Endodermal cell (in vitro differentiated cells): ENCODE results near the gene POMT2. TPM values are rescaled to one million over a fixed set of nuclear protein-coding genes. Genes with fewer than 3 reads are reported as not detected.
"Not testable (repeated sequence)": the region's sequence is repeated elsewhere in the genome, so short reads cannot be mapped to it uniquely, and the experiment has no call there.

Source experiments
- DNase-seq: peaks from one replicate; pipeline ENCODE4 v3.0.0-alpha.2; 2017
- H3K27ac ChIP-seq: 2 replicates; pipeline ENCODE4 v1.5.1; 2013; ENCODE audit warnings: mild to moderate bottlenecking, low read depth, low read length, moderate library complexity
- H3K27me3 ChIP-seq: 2 replicates; pipeline ENCODE4 v1.6.1; 2013; ENCODE audit warnings: mild to moderate bottlenecking, low read length, moderate library complexity; ENCODE audit not compliant: insufficient read depth, control insufficient read depth, poor library complexity, severe bottlenecking
- H3K36me3 ChIP-seq: 2 replicates; pipeline ENCODE4 v1.7.0; 2013; ENCODE audit warnings: mild to moderate bottlenecking, low read length, moderate library complexity; ENCODE audit not compliant: control insufficient read depth, insufficient read depth
- H3K4me1 ChIP-seq: one replicate; pipeline ENCODE4 v1.7.0; 2013; ENCODE audit warnings: low read length; ENCODE audit not compliant: control insufficient read depth, insufficient read depth
- H3K4me3 ChIP-seq: 2 replicates; pipeline ENCODE4 v1.5.1; 2013; ENCODE audit warnings: mild to moderate bottlenecking, low read length, moderate library complexity
- H3K9ac ChIP-seq: 2 replicates; pipeline ENCODE4 v1.6.1; 2013; ENCODE audit warnings: mild to moderate bottlenecking, low read length, moderate library complexity; ENCODE audit not compliant: poor library complexity, severe bottlenecking; ENCODE audit errors: extremely low read depth
- H3K9me3 ChIP-seq: 2 replicates; pipeline ENCODE4 v1.6.1; 2013; ENCODE audit warnings: mild to moderate bottlenecking, low read length, moderate library complexity; ENCODE audit not compliant: control insufficient read depth
- H3K27ac Mint-ChIP-seq: 2 replicates; pipeline ENCODE4 v1.8.0; 2020; ENCODE audit warnings: mixed read lengths
- H3K27me3 Mint-ChIP-seq: 2 replicates; pipeline ENCODE4 v1.8.0; 2021; ENCODE audit warnings: mild to moderate bottlenecking, mixed read lengths; ENCODE audit not compliant: insufficient read depth
- H3K36me3 Mint-ChIP-seq: 2 replicates; pipeline ENCODE4 v1.8.0; 2020; ENCODE audit warnings: low read depth, mixed read lengths
- H3K4me1 Mint-ChIP-seq: 2 replicates; pipeline ENCODE4 v1.8.0; 2020; ENCODE audit warnings: mixed read lengths
- H3K4me3 Mint-ChIP-seq: 2 replicates; pipeline ENCODE4 v1.8.0; 2020; ENCODE audit warnings: mild to moderate bottlenecking, moderate library complexity, mixed read lengths
- H3K9me3 Mint-ChIP-seq: 2 replicates; pipeline ENCODE4 v1.8.0; 2020; ENCODE audit warnings: mild to moderate bottlenecking, mixed read lengths
- WGBS, 2 experiments: methylation state at CpG; one replicate each; pipeline versions ENCODE4 v1.1.5 to v1.1.7; 2013; ENCODE audit warnings: missing lambda C conversion rate in 2 of 2, mixed read lengths in 1 of 2; ENCODE audit not compliant: insufficient coverage in 1 of 2, insufficient read length in 1 of 2; 5-methylcytosine and 5-hydroxymethylcytosine counted together
- total RNA-seq, 2 donors: library from RNA; stranded (reverse); fragmentation: NEBNext Ultra II Directional in 1 of 2; extraction: Animal tissue kit (Norgen Biotek cat#: 25700) in 1 of 2; gene quantifications; 2 replicates in 1 of 2; 3 replicates in 1 of 2; pipeline ENCODE4 v1.2.1, GENCODE V29; 2021
- TF ChIP-seq, protein P1 (sequence below): fragments of 200-600 bp; sonication (generic); conservative IDR thresholded peaks from 2 replicates; pipeline ENCODE4 v1.5.0; 2021; ENCODE audit warnings: antibody characterized with exemption, mild to moderate bottlenecking

Gene POMT2
- total RNA-seq, 2 donors from 2014 or later = 58.5 to 70.6 TPM

DNA sequence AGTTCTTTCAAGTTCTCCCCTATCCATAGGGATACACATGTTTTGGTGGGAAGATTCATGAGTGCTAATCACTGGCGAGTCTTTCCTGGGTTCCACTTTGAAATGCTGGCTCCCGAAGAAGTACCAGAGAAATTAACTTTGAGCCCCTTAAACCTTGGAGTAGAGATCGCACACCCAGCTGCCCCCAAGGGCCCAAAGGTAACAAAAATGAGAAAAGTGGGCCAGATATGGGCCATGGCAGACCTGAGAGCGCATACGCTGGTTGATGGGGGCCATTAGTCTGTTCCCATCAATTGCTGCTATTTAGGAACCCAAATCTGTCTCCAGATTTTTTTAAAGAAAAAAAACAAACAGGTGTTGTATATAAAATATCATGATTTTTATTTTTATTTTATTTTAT lies 2.3 kb upstream of the POMT2 start:
- TF ChIP-seq, protein P1, sequence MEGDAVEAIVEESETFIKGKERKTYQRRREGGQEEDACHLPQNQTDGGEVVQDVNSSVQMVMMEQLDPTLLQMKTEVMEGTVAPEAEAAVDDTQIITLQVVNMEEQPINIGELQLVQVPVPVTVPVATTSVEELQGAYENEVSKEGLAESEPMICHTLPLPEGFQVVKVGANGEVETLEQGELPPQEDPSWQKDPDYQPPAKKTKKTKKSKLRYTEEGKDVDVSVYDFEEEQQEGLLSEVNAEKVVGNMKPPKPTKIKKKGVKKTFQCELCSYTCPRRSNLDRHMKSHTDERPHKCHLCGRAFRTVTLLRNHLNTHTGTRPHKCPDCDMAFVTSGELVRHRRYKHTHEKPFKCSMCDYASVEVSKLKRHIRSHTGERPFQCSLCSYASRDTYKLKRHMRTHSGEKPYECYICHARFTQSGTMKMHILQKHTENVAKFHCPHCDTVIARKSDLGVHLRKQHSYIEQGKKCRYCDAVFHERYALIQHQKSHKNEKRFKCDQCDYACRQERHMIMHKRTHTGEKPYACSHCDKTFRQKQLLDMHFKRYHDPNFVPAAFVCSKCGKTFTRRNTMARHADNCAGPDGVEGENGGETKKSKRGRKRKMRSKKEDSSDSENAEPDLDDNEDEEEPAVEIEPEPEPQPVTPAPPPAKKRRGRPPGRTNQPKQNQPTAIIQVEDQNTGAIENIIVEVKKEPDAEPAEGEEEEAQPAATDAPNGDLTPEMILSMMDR = no peak
- no peaks in the 10 kb centered on the region for H3K27me3 ChIP-seq
- Mint-ChIP-seq H3K36me3 (peaks cover 3% of the 10 kb centered on the region), H3K27me3 (no peaks in the 10 kb centered on the region), H3K4me3 (peak overlapping the region; percentile 94), H3K4me1 (peaks cover 29% of the 10 kb centered on the region), H3K9me3 (no peaks in the 10 kb centered on the region), H3K27ac (no peak overlapping the region)
- H3K9ac ChIP-seq = no peak overlapping the region
- H3K36me3 ChIP-seq = no peaks in the 10 kb centered on the region
- H3K4me3 ChIP-seq = no peak overlapping the region
- no peak overlapping the region for H3K27ac ChIP-seq
- peaks cover 5% of the 10 kb centered on the region for H3K4me1 ChIP-seq
- H3K9me3 ChIP-seq = no peaks in the 10 kb centered on the region
- WGBS, 2 experiments = 96 to 100% methylated on average over 3 to 5 of the region's 5 CpGs
- DNase-seq = no peak

DNA sequence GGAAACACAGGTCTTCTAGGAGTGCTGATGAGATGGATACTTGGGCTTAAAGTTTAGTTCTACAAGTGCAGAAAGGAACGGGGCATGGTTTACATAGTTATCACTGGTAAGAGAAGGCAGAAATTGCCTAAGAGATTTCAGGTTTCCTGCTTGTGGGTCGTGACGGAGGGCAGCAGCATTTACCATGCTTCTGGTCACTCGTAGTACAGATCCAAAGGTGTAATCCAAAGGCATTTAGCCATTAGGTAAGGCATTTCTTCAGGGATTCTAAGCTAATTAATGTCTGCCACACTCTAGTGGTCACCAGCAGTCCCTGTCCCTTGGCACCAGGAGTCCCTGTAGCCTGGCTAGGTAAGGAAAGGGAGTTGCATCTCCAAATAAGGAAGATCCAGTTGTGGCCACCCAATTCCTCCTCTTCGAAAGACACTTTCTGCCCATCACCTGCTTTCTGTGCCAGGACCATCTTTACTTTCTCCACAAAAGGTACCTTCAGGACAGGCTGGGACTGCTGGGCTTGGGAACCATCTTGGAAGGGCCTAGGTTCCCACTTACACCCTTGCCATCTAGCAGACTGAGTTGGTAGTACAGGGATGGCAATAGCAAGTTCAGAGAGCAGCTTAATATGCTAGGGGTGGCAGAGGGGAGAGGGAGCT lies 1.7 kb upstream of the POMT2 start:
- Histone ChIP-seq H3K27me3 (no peaks in the 10 kb centered on the region), H3K36me3 (no peaks in the 10 kb centered on the region), H3K27ac (no peak overlapping the region), H3K9me3 (no peaks in the 10 kb centered on the region), H3K9ac (peak overlapping the region; percentile 96), H3K4me1 (peaks cover 5% of the 10 kb centered on the region), H3K4me3 (peak overlapping the region; percentile 82)
- Mint-ChIP-seq H3K36me3 (peaks cover 3% of the 10 kb centered on the region), H3K27ac (peak overlapping the region; percentile 100), H3K4me1 (peaks cover 33% of the 10 kb centered on the region), H3K4me3 (peak overlapping the region; percentile 94), H3K27me3 (no peaks in the 10 kb centered on the region), H3K9me3 (no peaks in the 10 kb centered on the region)
- TF ChIP-seq, protein P1 = peak; percentile 42
- 86 to 94% methylated on average over 5 of the region's 5 CpGs for WGBS, 2 experiments
- DNase-seq = no peak

DNA sequence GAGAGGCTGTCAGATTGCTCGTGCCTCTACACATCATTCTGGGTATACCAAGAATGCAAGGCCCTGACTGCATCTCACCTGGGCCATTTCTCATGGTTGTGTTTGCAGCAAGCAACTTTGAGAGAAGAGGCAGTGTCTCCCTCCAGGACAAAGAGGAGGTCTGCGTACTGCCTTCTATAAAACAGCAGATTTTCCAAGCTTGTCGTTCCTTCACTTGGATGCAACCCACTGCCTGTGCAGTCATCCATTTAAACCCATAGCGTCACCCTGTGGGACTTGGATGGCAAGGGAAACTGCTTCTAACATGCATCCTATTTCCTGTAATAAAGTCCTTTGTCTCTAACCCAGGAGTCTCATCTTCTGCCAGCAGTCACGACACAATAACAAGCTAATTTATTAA lies 1.3 kb downstream of the POMT2 start:
- Histone ChIP-seq H3K9me3 (no peaks in the 10 kb centered on the region), H3K27ac (no peak overlapping the region), H3K36me3 (no peaks in the 10 kb centered on the region), H3K27me3 (no peaks in the 10 kb centered on the region), H3K4me1 (peaks cover 17% of the 10 kb centered on the region), H3K9ac (no peak overlapping the region), H3K4me3 (peak overlapping the region; percentile 82)
- Mint-ChIP-seq H3K9me3 (no peaks in the 10 kb centered on the region), H3K4me1 (peaks cover 47% of the 10 kb centered on the region), H3K27me3 (no peaks in the 10 kb centered on the region), H3K27ac (peak overlapping the region; percentile 94), H3K4me3 (peak overlapping the region; percentile 94), H3K36me3 (peaks cover 3% of the 10 kb centered on the region)
- WGBS, 2 experiments = 77 to 78% methylated on average over 5 of the region's 5 CpGs
- TF ChIP-seq, protein P1 = no peak
- no peak for DNase-seq

DNA sequence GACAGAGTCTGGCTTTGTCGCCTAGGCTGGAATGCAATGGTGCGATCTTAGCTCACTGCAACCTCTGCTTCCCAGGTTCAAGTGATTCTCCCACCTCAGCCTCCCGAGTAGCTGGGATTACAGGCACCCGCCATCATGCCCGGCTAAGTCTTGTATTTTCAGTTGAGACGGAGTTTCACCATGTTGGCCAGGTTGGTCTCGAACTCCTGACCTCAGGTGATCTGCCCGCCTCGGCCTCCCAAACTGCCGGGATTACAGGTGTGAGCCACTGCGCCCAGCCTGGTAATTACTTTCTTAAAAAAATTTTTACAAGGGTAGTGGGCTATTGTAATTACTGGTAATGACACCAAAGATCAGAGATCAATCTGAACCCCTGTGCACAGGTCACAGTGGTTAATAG lies 1.9 kb downstream of the POMT2 start:
- DNase-seq, H3K36me3 Mint-ChIP-seq, H3K27ac Mint-ChIP-seq, H3K27me3 Mint-ChIP-seq, H3K9ac ChIP-seq, H3K9me3 ChIP-seq, H3K9me3 Mint-ChIP-seq, H3K4me3 Mint-ChIP-seq, H3K27me3 ChIP-seq, H3K27ac ChIP-seq, H3K36me3 ChIP-seq: not testable (repeated sequence)
- H3K4me1 ChIP-seq = peaks cover 23% of the 10 kb centered on the region
- H3K4me3 ChIP-seq = peak overlapping the region; percentile 82
- H3K4me1 Mint-ChIP-seq = peaks cover 53% of the 10 kb centered on the region
- 82 to 97% methylated on average over 7 to 11 of the region's 11 CpGs for WGBS, 2 experiments
